Loucy (cell line): Measurements from ENCODE around the gene IFI44L.

Experiments used
- H2AFZ ChIP-seq: fragments of 200-600 bp; sonication (generic); 2 replicates; pipeline ENCODE4 v1.6.0; 2016; ENCODE audit warnings: antibody characterized with exemption, mild to moderate bottlenecking, low read length, moderate library complexity
- H3F3A ChIP-seq: fragments of 200-600 bp; 2 replicates; pipeline ENCODE4 v1.6.0; 2016; ENCODE audit warnings: antibody characterized with exemption, low read depth, mild to moderate bottlenecking
- H3K27me3 ChIP-seq: fragments of 200-600 bp; sonication (generic); 2 replicates; pipeline ENCODE4 v1.6.1; 2014; ENCODE audit warnings: low read length, mild to moderate bottlenecking; ENCODE audit not compliant: insufficient read depth, poor library complexity, severe bottlenecking
- H3K36me3 ChIP-seq: fragments of 200-600 bp; sonication (generic); 2 replicates; pipeline ENCODE4 v1.6.1; 2016; ENCODE audit warnings: low read length; ENCODE audit not compliant: insufficient read depth
- H3K4me1 ChIP-seq: fragments of 200-600 bp; sonication (generic); 2 replicates; pipeline ENCODE4 v1.5.1; 2014; ENCODE audit warnings: low read length, mild to moderate bottlenecking; ENCODE audit not compliant: insufficient read depth, poor library complexity, severe bottlenecking
- H3K4me2 ChIP-seq: fragments of 200-600 bp; sonication (generic); 2 replicates; pipeline ENCODE4 v1.6.0; 2014; ENCODE audit warnings: antibody characterized with exemption, low read length, low read depth, mild to moderate bottlenecking; ENCODE audit not compliant: poor library complexity, severe bottlenecking
- H3K4me3 ChIP-seq: fragments of 200-600 bp; sonication (generic); 2 replicates; pipeline ENCODE4 v1.5.1; 2014; ENCODE audit warnings: low read length, mild to moderate bottlenecking, mixed read lengths; ENCODE audit not compliant: poor library complexity, severe bottlenecking
- H3K79me2 ChIP-seq: fragments of 200-600 bp; sonication (generic); 2 replicates; pipeline ENCODE4 v1.6.1; 2014; ENCODE audit warnings: low read length; ENCODE audit not compliant: insufficient read depth
- H3K9ac ChIP-seq: fragments of 200-600 bp; sonication (generic); 2 replicates; pipeline ENCODE4 v1.6.0; 2014; ENCODE audit warnings: mild to moderate bottlenecking, low read depth, low read length, moderate library complexity; ENCODE audit not compliant: poor library complexity, severe bottlenecking
- H3K9me2 ChIP-seq: fragments of 200-600 bp; sonication (generic); replicated peaks from 2 replicates; pipeline ENCODE4 v1.6.1; 2016; ENCODE audit warnings: low read depth, low read length, mixed read lengths
- H3K9me3 ChIP-seq: fragments of 200-600 bp; sonication (generic); 2 replicates; pipeline ENCODE4 v1.6.1; 2014; ENCODE audit warnings: mild to moderate bottlenecking, antibody characterized with exemption, low read length, low read depth; ENCODE audit not compliant: insufficient read depth
- H4K20me1 ChIP-seq: fragments of 200-600 bp; sonication (generic); 2 replicates; pipeline ENCODE4 v1.6.0; 2014; ENCODE audit warnings: antibody characterized with exemption, low read length, mild to moderate bottlenecking; ENCODE audit not compliant: insufficient read depth, poor library complexity, severe bottlenecking
- CTCF ChIP-seq: fragments of 200-600 bp; sonication (generic); conservative IDR thresholded peaks from 2 replicates; pipeline ENCODE4 v1.5.1; 2014; ENCODE audit warnings: mild to moderate bottlenecking, antibody characterized with exemption, low read length
- EZH2phosphoT487 ChIP-seq: fragments of 200-600 bp; IDR thresholded peaks from 2 replicates; pipeline ENCODE4 v1.6.1; 2018; ENCODE audit warnings: antibody characterized with exemption, mild to moderate bottlenecking, moderate library complexity, borderline replicate concordance

The IFI44L gene

GRCh38 chr1:78619803-78620579, at the start of gene IFI44L:
TSS of gene IFI44L (plus strand) at chr1:78620448. CDS start at chr1:78627916, 7,468 bp downstream.
- H3K9me3 ChIP-seq: no peaks in the 10 kb centered on the region
- H3K9me2 ChIP-seq: no peaks in the 10 kb centered on the region
- peak within 1 kb of the TSS; percentile 68 for H3K4me3 ChIP-seq
- no peaks in the 10 kb centered on the region for H3K27me3 ChIP-seq
- no peaks in the 10 kb centered on the region for H4K20me1 ChIP-seq
- peaks cover 11% of the 10 kb centered on the region for H3K4me1 ChIP-seq
- H3K4me2 ChIP-seq: peak within 1 kb of the TSS; percentile 94
- no peaks in the 10 kb centered on the region for H3K79me2 ChIP-seq
- peak within 1 kb of the TSS; percentile 90 for H2AFZ ChIP-seq
- H3K36me3 ChIP-seq: no peaks in the 10 kb centered on the region
- H3F3A ChIP-seq: 0 out of 2 replicates have a peak, but pooled peaks cover 5% of the 10 kb centered on the region
- H3K9ac ChIP-seq: peak within 1 kb of the TSS; percentile 63
- TF ChIP-seq EZH2phosphoT487 (no peak), CTCF (no peak)

DNA sequence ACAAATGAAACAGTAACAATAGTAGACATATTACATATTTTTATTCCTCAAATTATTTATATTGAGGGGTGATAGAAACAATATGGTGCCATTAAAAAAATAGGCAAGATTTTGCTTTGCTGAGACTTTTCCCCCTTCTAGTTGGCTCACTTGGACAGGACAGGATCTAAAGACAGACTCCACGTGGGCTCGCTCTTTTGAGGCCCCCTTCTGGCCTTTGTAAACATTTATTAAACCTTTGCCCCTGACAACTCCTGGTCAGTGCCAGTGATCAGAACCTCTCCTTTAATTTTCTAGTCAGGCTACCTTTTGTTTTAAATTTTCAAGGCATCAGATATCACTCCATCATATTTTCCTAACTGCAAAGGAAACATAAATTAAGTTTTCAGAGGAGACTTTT, 49.7 kb upstream of the IFI44L start:
- Histone ChIP-seq H3K9me2 (no peaks in the 10 kb centered on the region), H3K4me1 (no peaks in the 10 kb centered on the region), H3F3A (no peaks in the 10 kb centered on the region), H3K27me3 (no peaks in the 10 kb centered on the region), H3K9ac (no peak overlapping the region), H3K4me2 (no peak overlapping the region), H3K36me3 (no peaks in the 10 kb centered on the region), H3K79me2 (no peaks in the 10 kb centered on the region), H3K9me3 (no peaks in the 10 kb centered on the region), H4K20me1 (no peaks in the 10 kb centered on the region), H3K4me3 (no peak overlapping the region), H2AFZ (no peak overlapping the region)
- TF ChIP-seq CTCF (0 out of 2 replicates have a peak, but pooled peaks have one; percentile 12), EZH2phosphoT487 (no peak)

DNA sequence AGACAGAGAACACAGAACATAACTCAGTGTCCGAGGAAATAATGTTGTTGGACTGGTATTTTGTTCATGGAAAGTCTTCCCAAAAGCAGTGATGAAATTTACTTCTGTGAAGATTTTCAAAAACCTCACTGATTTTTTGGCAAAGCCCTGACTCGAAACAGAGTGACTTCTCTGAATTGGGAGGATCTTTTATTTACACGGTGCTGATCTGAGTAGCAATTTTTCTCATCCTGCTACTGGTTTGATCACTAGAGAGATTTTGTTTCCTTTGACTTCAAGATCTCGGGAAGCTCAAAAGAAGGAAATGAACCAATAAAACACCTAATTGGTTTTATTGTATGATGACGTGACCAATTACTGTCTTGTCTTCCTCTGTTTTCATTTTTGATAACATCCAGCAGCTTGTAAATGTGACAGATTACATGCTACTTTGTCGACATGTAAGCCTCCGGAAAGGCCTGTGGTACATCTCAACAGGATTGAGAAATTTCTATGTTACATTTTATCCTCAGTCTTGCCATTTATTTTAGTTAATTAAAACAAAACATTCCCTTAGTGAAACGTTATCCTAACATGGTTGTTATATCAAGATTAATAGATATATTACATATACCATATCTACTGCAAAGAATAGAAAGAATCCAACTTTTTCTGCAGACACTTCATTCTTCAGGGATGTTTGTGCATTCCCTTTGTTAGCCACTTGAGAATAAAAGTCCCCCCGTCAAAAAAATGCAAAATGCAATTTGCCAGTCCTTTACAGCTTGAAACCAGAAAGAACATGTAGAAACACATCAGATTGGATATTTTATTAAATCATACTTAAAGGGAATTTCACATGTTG, 42.8 kb upstream of the IFI44L start:
- Histone ChIP-seq H3K27me3 (no peaks in the 10 kb centered on the region), H3K36me3 (no peaks in the 10 kb centered on the region), H3K4me1 (no peaks in the 10 kb centered on the region), H3K4me3 (no peak overlapping the region), H2AFZ (no peak overlapping the region), H3K9me3 (no peaks in the 10 kb centered on the region), H3K9ac (no peak overlapping the region), H3K4me2 (no peak overlapping the region), H3K79me2 (no peaks in the 10 kb centered on the region), H3F3A (no peaks in the 10 kb centered on the region), H3K9me2 (0 out of 2 replicates have a peak, but pooled peaks cover 3% of the 10 kb centered on the region), H4K20me1 (no peaks in the 10 kb centered on the region)
- TF ChIP-seq EZH2phosphoT487: no peak
- no peak for TF ChIP-seq CTCF
